ENCODE results near the gene UTS2B.

DNA sequence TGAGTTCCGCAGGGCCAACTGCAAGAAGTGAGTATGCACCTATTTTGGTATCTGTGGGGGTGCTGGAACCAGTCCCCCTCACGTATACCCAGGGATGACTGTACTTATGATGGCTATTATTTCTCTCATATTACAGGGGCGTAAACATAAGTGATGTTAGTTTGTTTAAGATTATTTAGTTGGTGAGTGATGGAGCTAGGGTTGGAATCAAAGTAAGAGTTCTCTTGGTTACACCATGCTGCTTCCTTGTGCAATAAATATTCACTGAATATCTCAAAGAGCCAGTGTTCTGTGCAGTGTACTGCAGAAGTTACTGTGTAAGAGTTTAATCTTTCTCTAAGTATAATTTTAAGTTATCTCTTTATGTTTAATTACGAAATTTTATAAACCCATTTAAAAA, 12.8 kb upstream of the UTS2B start:
- TF ChIP-seq, protein P1, sequence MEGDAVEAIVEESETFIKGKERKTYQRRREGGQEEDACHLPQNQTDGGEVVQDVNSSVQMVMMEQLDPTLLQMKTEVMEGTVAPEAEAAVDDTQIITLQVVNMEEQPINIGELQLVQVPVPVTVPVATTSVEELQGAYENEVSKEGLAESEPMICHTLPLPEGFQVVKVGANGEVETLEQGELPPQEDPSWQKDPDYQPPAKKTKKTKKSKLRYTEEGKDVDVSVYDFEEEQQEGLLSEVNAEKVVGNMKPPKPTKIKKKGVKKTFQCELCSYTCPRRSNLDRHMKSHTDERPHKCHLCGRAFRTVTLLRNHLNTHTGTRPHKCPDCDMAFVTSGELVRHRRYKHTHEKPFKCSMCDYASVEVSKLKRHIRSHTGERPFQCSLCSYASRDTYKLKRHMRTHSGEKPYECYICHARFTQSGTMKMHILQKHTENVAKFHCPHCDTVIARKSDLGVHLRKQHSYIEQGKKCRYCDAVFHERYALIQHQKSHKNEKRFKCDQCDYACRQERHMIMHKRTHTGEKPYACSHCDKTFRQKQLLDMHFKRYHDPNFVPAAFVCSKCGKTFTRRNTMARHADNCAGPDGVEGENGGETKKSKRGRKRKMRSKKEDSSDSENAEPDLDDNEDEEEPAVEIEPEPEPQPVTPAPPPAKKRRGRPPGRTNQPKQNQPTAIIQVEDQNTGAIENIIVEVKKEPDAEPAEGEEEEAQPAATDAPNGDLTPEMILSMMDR (IDR thresholded peaks at IDR 0.05; ENCODE audit: borderline replicate concordance, extremely low read depth, low read length, poor library complexity, severe bottlenecking), result no peak
- no peak for TF ChIP-seq EZH2 (IDR thresholded peaks at IDR 0.05; ENCODE audit: borderline replicate concordance, low read depth, low read length, severe bottlenecking)

Data from DND-41 (cell line).